GM18861 (cell line): ENCODE results near the gene FMN1.

Experiments used
- ATAC-seq: cut with Tn5 transposase; IDR thresholded peaks from one replicate; pipeline ENCODE4 v1.9.1; 2021; ENCODE audit not compliant: unreplicated experiment

FMN1 gene

DNA sequence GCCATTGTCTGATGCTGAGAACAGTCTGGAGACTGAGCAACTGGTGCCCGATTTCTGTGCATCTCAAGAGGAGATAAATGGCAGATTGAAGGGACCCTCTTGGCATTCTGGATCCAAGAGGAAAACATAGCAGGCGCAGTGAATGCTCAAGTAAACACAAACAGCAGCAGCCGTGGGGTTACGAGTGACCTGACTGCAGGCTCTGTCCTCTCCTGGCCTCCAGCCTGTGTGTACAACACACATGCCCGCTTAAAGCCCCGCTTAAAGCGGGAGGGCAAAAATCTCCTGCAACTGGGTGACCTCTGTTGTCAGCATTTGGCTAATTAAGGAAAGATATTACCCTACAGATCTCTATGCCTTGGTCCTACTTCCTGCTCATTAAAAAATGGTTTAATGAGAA, 356.2 kb downstream of the FMN1 start:
- no peak for ATAC-seq

DNA sequence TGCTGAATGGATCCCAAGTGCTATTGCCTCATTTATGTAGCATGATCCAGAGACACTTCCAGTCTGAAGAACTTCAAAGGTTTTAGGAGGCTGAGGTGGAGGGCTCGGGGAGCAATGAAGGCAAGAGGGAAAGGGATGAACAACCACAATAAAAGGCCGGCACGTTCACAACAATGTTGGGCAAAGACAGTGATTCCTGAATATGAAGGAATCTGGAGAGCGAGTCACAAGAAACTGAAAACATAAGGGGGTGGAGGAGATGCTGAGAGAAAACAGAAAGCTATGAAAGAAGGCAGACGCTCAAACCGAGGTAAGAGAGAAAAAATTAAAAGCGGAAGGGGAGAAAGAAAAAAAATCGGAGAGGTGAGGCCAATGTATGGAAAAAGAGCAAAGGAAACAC, 356.6 kb downstream of the FMN1 start:
- ATAC-seq: no peak

DNA sequence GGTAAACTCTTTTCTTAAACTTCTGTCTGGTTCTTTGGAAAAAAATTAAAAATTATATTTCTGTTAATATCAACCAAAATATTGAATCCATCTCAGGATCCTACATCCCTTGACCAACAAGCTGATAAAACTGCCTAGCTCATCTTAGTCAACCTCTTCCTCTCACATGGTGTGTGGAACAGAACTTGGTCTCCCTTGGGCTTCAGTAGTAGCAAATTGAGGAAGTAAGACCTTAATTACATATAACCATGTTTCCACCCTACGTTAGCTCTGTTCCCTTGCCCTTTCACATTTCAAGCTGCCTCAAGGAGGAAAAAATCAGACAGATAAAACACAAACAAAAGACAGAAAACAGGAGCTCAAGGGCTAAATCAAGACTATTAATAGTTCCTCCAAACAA, 360.4 kb downstream of the FMN1 start:
- ATAC-seq: peak; percentile 95

DNA sequence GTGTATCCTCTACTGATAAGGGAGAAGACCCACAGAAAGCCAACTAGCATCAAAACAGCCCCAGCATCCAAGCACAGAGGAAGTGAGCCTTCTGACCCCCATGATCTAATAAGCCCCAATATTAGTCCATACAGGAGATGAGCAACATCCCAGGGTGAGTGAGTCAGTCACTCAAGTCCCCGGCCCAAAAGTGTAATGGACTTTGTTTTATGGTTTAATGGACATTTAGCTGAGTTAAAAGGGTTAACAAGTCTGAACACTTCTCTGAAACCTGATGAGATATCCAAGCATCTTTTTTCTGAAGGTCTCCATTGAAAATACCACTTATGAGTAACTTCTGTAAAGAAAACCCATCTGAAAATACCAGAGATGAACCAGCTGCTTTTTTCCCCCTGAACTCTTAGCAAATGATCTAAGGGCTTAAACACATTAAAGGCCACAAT, 361.1 kb downstream of the FMN1 start:
- ATAC-seq: no peak

DNA sequence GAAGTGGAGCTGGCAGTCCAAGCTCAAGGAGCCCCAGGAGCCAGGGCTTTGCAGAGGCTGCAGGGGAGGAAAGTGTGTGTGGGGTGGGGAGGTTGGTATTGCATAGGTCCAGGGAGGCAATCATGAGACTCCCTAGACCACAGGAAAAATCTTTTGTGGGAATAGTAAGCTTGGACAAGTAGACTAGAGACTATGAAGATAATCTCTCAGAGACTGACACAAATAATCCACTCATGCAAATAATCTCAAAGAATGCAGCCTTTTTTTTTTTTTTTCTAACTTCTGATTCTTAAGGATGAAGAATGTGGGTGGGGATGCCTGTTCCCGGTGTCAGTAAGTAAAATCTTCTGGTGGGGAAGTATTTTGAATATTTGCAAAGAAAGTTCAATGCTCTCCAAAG, 363.0 kb downstream of the FMN1 start:
- ATAC-seq: no peak

DNA sequence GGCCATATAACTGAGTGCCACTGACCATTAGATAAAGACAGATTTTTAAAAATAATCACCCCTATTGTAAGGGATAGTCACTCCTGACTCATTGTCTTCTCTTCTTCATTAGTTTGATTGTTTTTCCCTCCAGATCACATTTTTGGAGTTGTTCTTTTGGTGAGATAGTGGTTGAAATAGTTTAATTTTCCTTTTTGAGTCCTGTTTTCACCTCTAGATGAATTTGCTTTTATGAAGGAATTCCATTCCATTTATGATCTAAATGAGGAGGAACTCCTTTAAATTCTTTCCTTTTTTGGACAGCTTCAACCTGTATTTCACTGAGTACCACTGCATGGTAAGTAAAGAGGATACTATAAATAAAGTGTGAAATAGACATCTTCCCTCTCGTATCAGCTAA, 364.3 kb downstream of the FMN1 start:
- ATAC-seq: no peak

DNA sequence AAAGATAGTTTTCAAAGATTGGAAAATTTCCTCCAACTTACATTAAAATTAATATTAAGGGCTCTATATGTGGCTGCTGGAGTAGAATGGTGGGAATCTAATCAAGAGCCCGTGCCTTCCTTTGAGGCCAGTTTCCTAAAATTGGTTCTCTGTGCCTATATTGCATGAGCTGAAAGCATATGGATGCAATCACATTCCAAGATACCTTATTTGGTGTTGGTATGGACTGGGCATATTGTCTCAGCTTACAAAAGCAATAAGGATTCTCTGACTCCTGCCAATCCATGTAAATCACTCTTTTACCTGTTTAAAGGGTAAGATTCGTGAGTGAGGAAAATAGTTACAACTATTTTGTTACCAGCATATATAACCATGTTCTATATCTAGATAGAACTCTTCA, 365.1 kb downstream of the FMN1 start:
- no peak for ATAC-seq

DNA sequence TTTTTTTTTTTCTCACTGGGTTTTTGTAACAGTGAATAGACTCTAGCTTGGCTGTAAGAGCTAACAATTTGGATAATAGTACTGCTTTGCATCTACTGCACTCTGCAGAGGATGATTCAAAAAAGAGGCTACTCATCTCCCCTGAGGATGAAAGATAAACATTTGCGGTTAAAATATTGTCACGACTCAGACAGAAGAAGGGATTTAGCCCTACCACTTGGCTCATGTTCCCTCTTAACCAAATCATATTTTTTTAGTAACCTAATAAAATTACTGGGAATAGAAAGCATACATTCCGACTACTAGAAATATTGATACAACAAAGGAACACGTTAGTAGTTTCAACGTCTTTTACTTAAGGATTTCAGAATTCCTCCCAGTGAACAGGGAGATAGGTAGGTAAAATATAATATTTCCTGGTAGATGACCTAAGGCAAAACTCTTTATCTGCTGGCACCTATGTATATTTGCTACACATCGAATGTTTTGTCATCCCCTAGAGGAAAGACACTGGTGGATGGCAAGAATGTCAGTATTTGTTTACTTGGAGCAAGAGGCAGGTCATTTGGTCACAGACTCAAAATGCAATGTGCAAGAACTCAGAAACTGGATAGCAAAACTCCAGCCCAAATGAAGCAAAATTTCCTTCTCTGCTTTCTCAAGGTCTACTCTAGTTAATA, 365.9 kb downstream of the FMN1 start:
- ATAC-seq: no peak

DNA sequence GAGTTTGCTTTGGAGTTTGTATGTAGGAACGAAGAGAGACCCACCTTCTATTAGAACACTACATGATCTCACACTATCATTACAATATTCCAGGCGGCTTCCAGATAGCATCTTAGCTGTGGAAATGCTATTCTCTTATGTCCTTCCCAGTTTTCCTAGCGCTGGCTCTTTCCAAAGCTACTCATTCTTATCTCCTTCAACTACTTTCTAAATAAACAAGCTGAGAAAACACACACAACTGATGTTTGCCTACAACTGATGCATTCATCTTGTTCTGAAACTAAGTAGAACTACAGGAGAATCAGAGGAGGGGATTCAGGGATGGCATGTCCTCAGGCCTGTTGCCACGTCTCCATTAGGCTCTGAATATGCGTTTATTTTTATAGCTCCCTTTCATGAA, 367.8 kb downstream of the FMN1 start:
- no peak for ATAC-seq

DNA sequence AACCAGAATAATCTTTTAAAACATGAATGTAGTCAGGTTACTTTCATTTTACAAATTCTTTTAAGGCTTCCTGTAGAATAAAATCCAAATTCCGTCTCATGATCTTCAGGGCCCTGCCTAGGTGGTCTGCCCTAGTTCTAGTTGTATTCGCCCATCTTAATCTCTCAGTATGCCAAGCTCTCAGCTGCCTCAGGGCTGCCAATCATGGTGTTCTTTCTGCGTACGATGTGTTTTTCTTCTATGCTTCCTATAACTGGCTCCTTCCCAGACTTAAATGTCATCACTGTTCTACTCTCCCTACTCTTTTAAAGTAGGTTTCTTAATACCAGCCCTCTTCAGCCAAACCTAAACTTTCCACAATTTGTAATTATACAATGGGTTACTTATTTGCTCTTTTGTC, 369.3 kb downstream of the FMN1 start:
- ATAC-seq: no peak

DNA sequence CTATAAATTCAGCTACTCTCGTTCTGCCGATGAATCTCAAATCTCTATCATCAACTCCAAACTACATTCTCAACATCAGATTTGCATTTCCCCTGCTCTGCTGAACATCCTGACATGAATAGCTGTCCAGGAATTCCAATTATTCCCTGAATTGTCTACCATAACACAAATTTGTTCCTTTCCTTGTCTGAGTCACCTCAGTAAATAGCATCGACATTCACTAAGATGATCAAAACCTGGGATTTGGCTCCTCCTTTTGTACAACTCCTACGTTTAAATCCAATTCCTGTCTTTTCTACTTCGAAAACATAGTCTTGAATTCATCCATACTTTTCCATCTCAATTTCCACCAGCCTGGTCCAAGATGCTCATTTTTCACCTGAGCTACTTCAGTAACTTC, 369.7 kb downstream of the FMN1 start:
- ATAC-seq: no peak

DNA sequence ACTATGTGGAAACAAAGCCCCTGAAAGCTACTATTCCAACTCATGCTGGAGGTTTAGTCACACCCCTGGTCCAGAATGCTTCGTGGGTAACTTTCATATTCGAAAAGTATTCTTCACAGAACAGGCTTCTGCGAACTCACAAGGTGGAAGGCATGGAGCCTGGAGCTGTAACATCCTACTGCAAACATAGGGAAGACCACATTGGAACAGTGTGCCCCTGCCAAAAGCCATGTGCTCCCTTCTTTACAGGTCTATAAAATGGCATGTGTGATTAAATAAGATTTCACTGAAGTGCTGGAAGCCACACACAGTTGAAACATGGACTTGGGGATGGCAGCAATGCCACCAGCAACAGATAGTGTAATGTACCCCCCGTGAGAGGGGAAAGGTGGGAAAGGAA, 370.8 kb downstream of the FMN1 start:
- no peak for ATAC-seq

DNA sequence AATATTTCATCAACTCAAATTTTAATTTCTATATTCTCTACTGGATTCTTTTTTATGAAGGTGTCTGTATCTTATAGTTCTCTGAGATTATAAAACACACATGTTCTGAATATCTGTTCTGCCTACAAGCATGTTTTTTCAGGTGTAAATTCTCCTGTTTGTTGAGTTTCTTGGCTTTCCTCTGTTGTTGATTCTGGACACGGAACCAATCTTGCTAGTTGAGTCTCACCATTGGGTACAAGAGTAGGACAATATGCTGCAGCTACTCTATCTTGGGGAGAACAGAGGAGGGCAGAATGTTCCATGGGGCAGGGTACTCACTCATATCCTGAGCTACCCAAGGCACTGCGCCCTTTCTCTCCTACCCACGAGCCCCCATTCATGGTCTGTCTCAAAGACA, 371.8 kb downstream of the FMN1 start:
- no peak for ATAC-seq

DNA sequence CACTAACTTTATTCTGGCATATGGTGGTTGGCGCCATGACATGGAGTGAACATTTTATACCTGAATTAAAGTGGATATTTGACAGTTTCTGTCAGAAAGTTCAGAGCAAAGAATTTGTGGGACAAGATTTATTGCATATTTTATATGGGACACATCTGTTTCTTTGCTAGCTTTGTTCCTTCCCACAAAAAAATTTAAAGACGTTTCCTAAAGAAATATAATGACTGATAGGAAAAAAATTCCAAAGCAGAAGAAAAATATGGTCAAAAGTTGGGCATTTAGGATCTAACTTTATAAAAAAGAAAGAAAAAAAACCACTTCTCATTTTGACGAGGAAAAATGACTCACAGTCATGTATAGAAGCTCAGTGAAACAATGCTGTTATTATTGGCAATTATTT, 375.1 kb downstream of the FMN1 start:
- no peak for ATAC-seq

DNA sequence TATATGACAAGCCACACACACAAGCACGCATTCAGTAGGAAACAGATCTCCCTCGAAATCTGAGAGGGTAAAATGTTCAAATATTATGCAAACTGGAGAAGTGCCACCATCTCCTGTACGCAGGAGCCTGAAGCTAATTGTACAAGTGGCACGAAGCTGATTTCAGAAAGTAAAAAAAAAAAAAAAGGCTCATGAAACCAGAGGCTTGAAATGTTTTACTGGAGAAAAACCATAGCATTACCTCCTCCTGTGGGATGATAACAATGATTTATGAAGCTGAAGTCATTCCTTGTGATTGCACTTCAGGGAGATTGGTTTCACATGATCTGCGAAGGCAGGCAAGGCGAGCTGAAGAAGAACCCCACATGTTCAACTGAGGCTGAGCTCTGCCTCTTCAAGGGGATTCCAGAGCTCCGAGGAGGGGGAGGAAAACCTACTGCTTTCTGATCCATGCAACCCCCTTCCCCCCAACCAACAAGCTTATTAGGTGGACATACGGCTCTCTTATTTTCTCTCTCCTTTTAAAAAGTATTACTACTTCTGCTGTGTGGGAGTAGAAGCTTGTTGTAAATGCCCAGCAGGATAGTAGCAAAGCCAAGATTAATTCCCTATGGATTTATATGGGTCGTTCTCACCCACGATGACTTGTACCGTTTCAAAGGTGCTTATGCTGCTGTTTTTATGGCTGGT, 375.6 kb downstream of the FMN1 start:
- no peak for ATAC-seq

DNA sequence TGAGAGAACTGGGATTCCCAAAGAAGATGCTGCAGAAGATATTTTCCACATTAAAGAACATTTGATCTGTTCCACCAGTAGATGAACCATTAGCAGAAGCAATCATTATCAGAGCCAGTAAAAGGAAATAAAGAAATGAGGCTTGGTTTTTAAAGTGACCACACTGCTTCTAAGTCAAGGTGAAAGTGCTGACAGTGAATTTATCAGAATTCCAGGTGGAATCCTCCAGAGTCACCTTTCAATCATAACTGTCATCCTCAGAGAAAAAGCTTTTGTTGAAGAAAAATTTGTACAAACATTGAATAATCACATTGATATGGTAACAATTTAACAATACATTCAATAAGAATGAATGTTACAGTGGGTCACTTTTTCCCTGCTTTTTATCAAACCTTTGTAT, 376.9 kb downstream of the FMN1 start:
- no peak for ATAC-seq

DNA sequence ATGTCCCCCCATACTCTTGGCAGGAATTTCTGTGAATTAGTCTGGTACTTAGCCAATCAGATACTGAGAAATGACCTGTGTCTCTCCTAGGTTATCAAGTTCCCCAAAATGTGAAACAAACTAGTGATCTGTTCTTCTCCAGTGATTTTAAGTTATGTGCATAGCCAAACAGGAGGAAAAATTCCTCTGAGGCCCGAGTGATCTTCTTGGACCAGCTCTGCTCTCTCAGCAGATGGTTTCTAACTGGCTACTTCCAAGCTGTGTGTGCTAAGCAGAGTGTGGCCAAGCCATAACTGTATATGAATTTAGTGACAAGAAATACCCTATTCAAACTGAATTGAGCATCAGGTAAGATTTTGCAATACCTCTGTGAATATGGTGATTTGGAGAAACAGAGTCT, 387.2 kb downstream of the FMN1 start:
- no peak for ATAC-seq

DNA sequence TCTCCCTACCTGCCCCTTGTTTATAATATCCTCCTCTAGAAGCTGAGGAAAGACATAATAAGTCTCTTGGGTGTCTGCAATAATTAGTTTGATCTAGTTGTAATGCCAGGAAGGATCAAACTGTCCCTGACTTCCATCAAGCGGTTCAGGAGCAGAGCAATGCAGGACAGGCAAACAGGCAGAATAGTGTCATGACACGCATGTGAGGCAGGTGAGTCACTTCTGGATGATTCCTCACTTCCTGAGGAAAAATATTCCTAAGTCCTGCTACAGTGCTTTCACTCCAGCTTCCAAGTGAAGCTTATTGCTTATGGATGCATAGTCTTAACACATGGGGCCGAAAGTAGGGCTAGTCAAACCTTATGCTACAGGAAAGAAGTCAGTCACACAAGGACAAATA, 390.9 kb downstream of the FMN1 start:
- no peak for ATAC-seq

DNA sequence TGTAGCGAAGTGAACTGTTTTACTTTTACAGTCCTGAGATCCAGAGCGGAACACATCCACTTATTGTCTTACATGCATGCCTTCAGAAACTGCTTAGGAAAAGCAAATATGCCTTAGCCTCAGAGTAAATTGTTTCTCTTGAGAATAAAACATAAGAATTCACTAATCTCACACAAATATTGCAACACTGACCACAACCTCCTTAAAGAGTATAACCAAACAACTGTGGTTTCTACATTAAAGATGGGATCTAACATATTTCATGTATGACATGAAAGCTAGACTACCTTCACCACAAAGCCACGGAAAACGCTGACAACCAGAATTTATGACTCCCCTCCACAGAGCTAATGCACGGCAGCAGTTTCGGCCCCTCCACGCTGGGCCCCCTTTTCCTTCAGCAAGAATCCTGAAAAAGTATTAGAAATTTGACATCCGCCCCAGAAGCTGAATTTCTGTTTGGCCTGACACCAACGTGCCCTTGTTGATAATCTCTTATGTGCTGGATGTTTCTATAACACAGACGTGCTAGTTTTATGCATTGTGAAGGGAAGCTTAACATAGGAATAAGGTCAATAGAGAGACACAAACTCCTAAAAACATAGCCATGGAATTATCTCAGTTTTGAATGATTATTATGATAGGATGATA, 392.1 kb downstream of the FMN1 start:
- no peak for ATAC-seq

DNA sequence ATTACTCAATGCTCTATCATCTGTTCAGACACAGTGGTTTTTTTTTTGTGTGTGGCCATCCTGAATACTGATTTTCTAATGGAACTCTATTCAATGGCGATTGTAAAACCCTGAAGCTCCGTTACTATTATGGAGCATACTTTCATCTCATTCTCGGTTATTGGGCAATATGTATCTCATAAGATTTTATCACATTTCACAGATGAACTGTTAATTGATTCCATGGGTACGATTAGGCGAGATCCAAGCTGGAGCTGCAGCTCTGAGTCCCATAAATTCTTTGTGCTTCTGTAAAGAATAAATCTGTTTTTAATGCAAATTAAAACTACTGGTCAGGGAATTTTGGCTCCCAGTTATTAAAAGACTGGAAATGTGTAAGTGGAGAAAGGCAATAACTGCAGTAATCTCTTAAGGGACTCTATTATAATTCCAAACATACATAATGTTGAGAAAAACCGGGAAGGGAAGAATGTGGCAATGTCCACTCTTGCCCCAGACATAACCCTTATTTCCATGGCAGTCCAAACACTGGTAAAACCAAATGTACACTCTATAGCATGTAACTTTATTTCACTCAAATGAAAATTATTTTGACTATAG, 394.5 kb downstream of the FMN1 start:
- no peak for ATAC-seq

DNA sequence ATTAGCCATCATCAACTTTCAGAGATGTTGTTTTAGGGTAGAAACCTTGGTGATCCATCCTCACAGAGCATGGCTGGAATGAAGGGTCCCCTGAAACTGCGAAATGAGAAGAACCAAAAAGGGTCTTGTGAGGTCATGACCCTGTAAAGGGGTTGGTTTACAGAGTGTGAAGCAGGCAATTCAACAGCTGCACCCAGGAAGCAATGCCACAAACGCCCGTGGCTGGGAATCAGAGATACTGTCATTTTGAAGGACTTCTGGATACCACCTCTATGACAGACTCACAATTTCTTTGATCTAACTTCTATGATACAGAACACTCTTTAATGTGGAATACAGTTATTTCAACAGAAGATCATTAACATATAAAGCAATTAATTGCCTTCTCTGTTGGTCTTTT, 397.7 kb downstream of the FMN1 start:
- no peak for ATAC-seq

DNA sequence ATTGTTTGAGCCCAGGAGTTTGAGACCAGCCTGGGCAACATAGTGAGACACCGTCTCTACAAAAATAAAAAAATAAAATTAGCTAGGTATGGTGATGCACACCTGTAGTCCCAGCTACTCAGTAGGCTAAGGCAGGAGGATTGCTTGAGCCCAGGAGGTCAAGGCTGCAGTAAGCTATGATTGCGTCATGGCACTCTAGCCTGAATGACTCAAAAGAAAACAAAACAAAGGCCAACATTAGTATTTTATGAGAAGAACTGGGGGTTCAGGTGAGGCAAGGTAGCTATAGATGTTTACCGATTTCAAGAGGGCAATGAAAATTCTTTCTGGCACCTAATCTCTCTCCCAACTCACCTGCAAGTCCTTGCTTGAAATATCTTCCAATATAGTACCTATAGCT, 399.5 kb downstream of the FMN1 start:
- no peak for ATAC-seq
